GM12878 (cell line): ENCODE measurements around the gene HOXC13. TPM values are rescaled to one million over a fixed set of nuclear protein-coding genes. Genes with fewer than 3 reads are reported as not detected.

ENCODE experiments used
- ATAC-seq: fragments of 200-7000 bp; cut with Tn5 transposase; 3 replicates; pipeline ENCODE4 v1.9.1; 2020; ENCODE audit warnings: mild to moderate bottlenecking, moderate library complexity
- BruUV-seq: library from RNA; stranded (reverse); fragments of 400-500 nt; replicated peaks from 2 replicates; lab custom pipeline; 2021; lab: Mats Ljungman, UMichigan
- CTCF ChIA-PET: fragments of 300-600 bp; sonication (Branson Sonifier 250); formaldehyde crosslinking; extraction: SDS; loops from one replicate; lab custom pipeline; 2021; ENCODE audit warnings: inconsistent platforms; lab: Yijun Ruan, JAX
- POLR2A ChIA-PET: fragments of 350-600 bp; formaldehyde crosslinking; extraction: SDS; loops from one replicate; lab custom pipeline; 2021; ENCODE audit warnings: inconsistent platforms; lab: Charles Lee
- RAD21 ChIA-PET: fragments of 300-600 bp; sonication (Branson Sonifier 250); formaldehyde crosslinking; loops from one replicate; lab custom pipeline; 2023; ENCODE audit warnings: antibody characterized with exemption; ENCODE audit not compliant: unreplicated experiment; lab: Charles Lee
- SMC1A ChIA-PET: fragments of 300-600 bp; sonication (Branson Sonifier 250); formaldehyde crosslinking; loops from one replicate; lab custom pipeline; 2023; ENCODE audit not compliant: unreplicated experiment, uncharacterized antibody; lab: Charles Lee
- DNase-seq: peaks from one replicate; pipeline ENCODE4 v3.0.0-alpha.2; 2011; ENCODE audit warnings: low read depth, low spot score
- FAIRE-seq: peaks from 3 replicates; lab custom pipeline; 2011; peaks lifted over from hg19 to GRCh38; lab: Jason Lieb, UNC
- H2AFZ ChIP-seq: 2 replicates; pipeline ENCODE4 v1.6.0; 2011; ENCODE audit warnings: low read depth, low read length, control low read depth; ENCODE audit not compliant: control insufficient read depth
- H3K27ac ChIP-seq: 2 replicates; pipeline ENCODE4 v1.5.1; 2011; ENCODE audit warnings: control low read depth; ENCODE audit not compliant: control insufficient read depth, insufficient read depth
- H3K27me3 ChIP-seq, 2 experiments: replicated peaks in 1 of 2; 2 replicates each; pipeline versions ENCODE4 v1.6.0 to v1.6.1; 2011; ENCODE audit warnings: low read length in 1 of 2; ENCODE audit not compliant: control insufficient read depth in 2 of 2, insufficient read depth in 2 of 2
- H3K36me3 ChIP-seq, 2 experiments: 2 replicates each; pipeline ENCODE4 v1.5.1; 2011; ENCODE audit warnings: low read length in 1 of 2; ENCODE audit not compliant: control insufficient read depth in 2 of 2, insufficient read depth in 2 of 2
- H3K4me1 ChIP-seq: 2 replicates; pipeline ENCODE4 v1.6.1; 2011; ENCODE audit warnings: mild to moderate bottlenecking, low read length, moderate library complexity, mixed read lengths; ENCODE audit not compliant: control insufficient read depth, insufficient read depth
- H3K4me2 ChIP-seq: 2 replicates; pipeline ENCODE4 v1.6.0; 2011; ENCODE audit warnings: control low read depth; ENCODE audit not compliant: control insufficient read depth, insufficient read depth
- H3K4me3 ChIP-seq: fragments of 200-600 bp; sonication (generic); 2 replicates; pipeline ENCODE4 v1.5.1; 2016
- H3K79me2 ChIP-seq: 2 replicates; pipeline ENCODE4 v1.6.0; 2011; ENCODE audit warnings: low read length; ENCODE audit not compliant: control insufficient read depth, insufficient read depth
- H3K9ac ChIP-seq: 2 replicates; pipeline ENCODE4 v1.8.0; 2011; ENCODE audit warnings: low read length, control low read depth, mixed read lengths; ENCODE audit not compliant: control insufficient read depth, insufficient read depth
- H3K9me3 ChIP-seq: replicated peaks from 3 replicates; pipeline ENCODE4 v1.5.1; 2011; ENCODE audit warnings: mild to moderate bottlenecking, low read length; ENCODE audit not compliant: control insufficient read depth, insufficient read depth
- H4K20me1 ChIP-seq: 2 replicates; pipeline ENCODE4 v1.6.0; 2011; ENCODE audit not compliant: control insufficient read depth, insufficient read depth
- CHD1 ChIP-seq: IDR thresholded peaks from 2 replicates; pipeline ENCODE4 v1.6.1; 2012; ENCODE audit warnings: low read depth, low read length, improper control_type of control experiment
- CREM ChIP-seq: IDR thresholded peaks from 2 replicates; pipeline ENCODE4 v1.6.1; 2014; ENCODE audit warnings: antibody characterized with exemption, low read depth
- NFIC ChIP-seq: IDR thresholded peaks from 2 replicates; pipeline ENCODE4 v1.6.1; 2012; ENCODE audit warnings: low read depth, mild to moderate bottlenecking, inconsistent platforms, low read length, moderate library complexity
- PAX5 ChIP-seq: IDR thresholded peaks from 2 replicates; pipeline ENCODE4 v1.6.1; 2011; ENCODE audit warnings: low read depth, low read length, borderline replicate concordance
- PAX8 ChIP-seq: fragments of 450-650 bp; IDR thresholded peaks from 2 replicates; pipeline ENCODE4 v1.6.1; 2017; ENCODE audit warnings: mild to moderate bottlenecking, moderate library complexity
- POU2F2 ChIP-seq: IDR thresholded peaks from 3 replicates; pipeline ENCODE4 v1.6.1; 2011; ENCODE audit warnings: low read depth, mild to moderate bottlenecking, low read length, borderline replicate concordance
- PRDM15 ChIP-seq: fragments of 450-650 bp; formaldehyde crosslinking; IDR thresholded peaks from 2 replicates; pipeline ENCODE4 v1.4.0; 2020; ENCODE audit warnings: mild to moderate bottlenecking, moderate library complexity
- RCOR1 ChIP-seq: conservative IDR thresholded peaks from 2 replicates; pipeline ENCODE4 v1.6.1; 2012; ENCODE audit warnings: low read depth, low read length, improper control_type of control experiment
- RELB ChIP-seq: fragments of 450-650 bp; IDR thresholded peaks from 2 replicates; pipeline ENCODE4 v1.6.1; 2017; ENCODE audit warnings: low read depth, mild to moderate bottlenecking, moderate library complexity
- REST ChIP-seq: IDR thresholded peaks from 2 replicates; pipeline ENCODE4 v1.6.1; 2012; ENCODE audit warnings: mild to moderate bottlenecking, low read depth, low read length
- WRNIP1 ChIP-seq: IDR thresholded peaks from 2 replicates; pipeline ENCODE4 v1.6.1; 2011; ENCODE audit warnings: low read depth, low read length, improper control_type of control experiment, borderline replicate concordance
- ZNF622 ChIP-seq: fragments of 450-650 bp; IDR thresholded peaks from 2 replicates; pipeline ENCODE4 v1.6.1; 2017; ENCODE audit warnings: mild to moderate bottlenecking, inconsistent platforms
- WGBS: methylation state at CpG from one replicate; pipeline ENCODE4 v1.1.6; 2016; ENCODE audit warnings: low lambda C conversion rate; ENCODE audit not compliant: insufficient replicate concordance, insufficient coverage; ENCODE audit errors: missing lambda C conversion rate; 5-methylcytosine and 5-hydroxymethylcytosine counted together
- in situ Hi-C: fragments of 300-500 bp; cut with MboI; formaldehyde crosslinking; loops from 9 replicates; pipeline ENCODE4 v1.14.3; 2018; ENCODE audit warnings: mixed read lengths
- intact Hi-C: fragments of 100-400 bp; cut with micrococcal nuclease; formaldehyde crosslinking; loops from one replicate; pipeline ENCODE4 v1.14.2; 2022; ENCODE audit not compliant: unreplicated experiment
- polyA plus RNA-seq, 11 experiments: library from polyadenylated mRNA; depleted of rRNA in 4 of 11; unstranded in 6 of 11; stranded (reverse) in 5 of 11; fragments of >200 nt; fragmentation: Nextera tagmentation in 4 of 11; fragmentation: Illumina TruSeq in 1 of 11; extraction: Ambion mirVana in 4 of 11; extraction: Trizol in 1 of 11; gene quantifications; 1 replicate in 1 of 11; 2 replicates in 10 of 11; pipeline versions ENCODE4 v1.2.1 to v1.2.3, GENCODE V29; 2011 to 2016; ENCODE audit warnings: inconsistent platforms in 2 of 11, missing spikeins in 2 of 11, low read depth in 1 of 11
- total RNA-seq, 4 experiments: library from RNA; depleted of rRNA in 3 of 4; stranded (reverse); fragments of >200 nt in 3 of 4; fragmentation: Illumina TruSeq in 1 of 4; extraction: Trizol in 1 of 4; gene quantifications; 2 replicates each; pipeline versions ENCODE4 v1.2.1 to v1.2.3, GENCODE V29; 2013 to 2021
- TF ChIP-seq, protein P1 (sequence below): fragments of 450-650 bp; IDR thresholded peaks from 2 replicates; pipeline ENCODE4 v1.6.1; 2018; ENCODE audit warnings: mild to moderate bottlenecking, low read depth, moderate library complexity; ENCODE audit not compliant: partially characterized antibody

Gene HOXC13
- total and polyA plus RNA-seq, 10 of the 15 experiments (the other 5 are each of a cell fraction or from before 2014, with no cell fraction given): not detected

GRCh38 chr12:53971686-53972085, 33.1 kb downstream of the HOXC13 start:
- WGBS: 48% methylated on average over 2 of the region's 2 CpGs
- ChIA-PET CTCF (interaction anchor here (0.5 kb wide), 1 partner anchor 253 kb away, joined by 3 read pairs; no protein-coding TSS in a partner anchor), SMC1A (no interaction called here), RAD21 (no interaction called here), POLR2A (no interaction called here)
- no peak overlapping the region for H3K9ac ChIP-seq
- no peaks in the 10 kb centered on the region; the same call in 2 of the 3 replicates for H3K9me3 ChIP-seq
- H2AFZ ChIP-seq: no peak overlapping the region
- no peaks in the 10 kb centered on the region; the same call in 1 of the 2 replicates for H3K4me1 ChIP-seq
- no peak for ATAC-seq
- H3K27me3 ChIP-seq: peaks cover 28 to 39% of the 10 kb centered on the region in 2 experiments
- no peak for DNase-seq
- H3K4me3 ChIP-seq: no peak overlapping the region
- H3K79me2 ChIP-seq: no peaks in the 10 kb centered on the region
- H3K27ac ChIP-seq: no peak overlapping the region
- no peaks in the 10 kb centered on the region for H3K36me3 ChIP-seq
- no peaks in the 10 kb centered on the region; the same call in 1 of the 2 replicates for H4K20me1 ChIP-seq
- in situ Hi-C loops (no loop called here), intact Hi-C loops (no loop called here)
- H3K4me2 ChIP-seq: no peak overlapping the region
- no TSS peak for BruUV-seq
- FAIRE-seq: no peak
- no peak for TF ChIP-seq CREM
- no peak for TF ChIP-seq WRNIP1
- no peak for TF ChIP-seq ZNF622
- TF ChIP-seq NFIC: no peak
- no peak for TF ChIP-seq POU2F2
- TF ChIP-seq CHD1: no peak
- no peak for TF ChIP-seq REST
- TF ChIP-seq PAX8: no peak
- no peak for TF ChIP-seq RCOR1
- TF ChIP-seq, protein P1, sequence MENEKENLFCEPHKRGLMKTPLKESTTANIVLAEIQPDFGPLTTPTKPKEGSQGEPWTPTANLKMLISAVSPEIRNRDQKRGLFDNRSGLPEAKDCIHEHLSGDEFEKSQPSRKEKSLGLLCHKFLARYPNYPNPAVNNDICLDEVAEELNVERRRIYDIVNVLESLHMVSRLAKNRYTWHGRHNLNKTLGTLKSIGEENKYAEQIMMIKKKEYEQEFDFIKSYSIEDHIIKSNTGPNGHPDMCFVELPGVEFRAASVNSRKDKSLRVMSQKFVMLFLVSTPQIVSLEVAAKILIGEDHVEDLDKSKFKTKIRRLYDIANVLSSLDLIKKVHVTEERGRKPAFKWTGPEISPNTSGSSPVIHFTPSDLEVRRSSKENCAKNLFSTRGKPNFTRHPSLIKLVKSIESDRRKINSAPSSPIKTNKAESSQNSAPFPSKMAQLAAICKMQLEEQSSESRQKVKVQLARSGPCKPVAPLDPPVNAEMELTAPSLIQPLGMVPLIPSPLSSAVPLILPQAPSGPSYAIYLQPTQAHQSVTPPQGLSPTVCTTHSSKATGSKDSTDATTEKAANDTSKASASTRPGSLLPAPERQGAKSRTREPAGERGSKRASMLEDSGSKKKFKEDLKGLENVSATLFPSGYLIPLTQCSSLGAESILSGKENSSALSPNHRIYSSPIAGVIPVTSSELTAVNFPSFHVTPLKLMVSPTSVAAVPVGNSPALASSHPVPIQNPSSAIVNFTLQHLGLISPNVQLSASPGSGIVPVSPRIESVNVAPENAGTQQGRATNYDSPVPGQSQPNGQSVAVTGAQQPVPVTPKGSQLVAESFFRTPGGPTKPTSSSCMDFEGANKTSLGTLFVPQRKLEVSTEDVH: no peak
- no peak for TF ChIP-seq PAX5
- TF ChIP-seq PRDM15: no peak
- TF ChIP-seq RELB: no peak
- TF ChIP-seq, all 136 proteins: peak for 0
